Neural crest cell (in vitro differentiated cells): Measurements from ENCODE around the gene PCBD1. TPM values are rescaled to one million over a fixed set of nuclear protein-coding genes. Genes with fewer than 3 reads are reported as not detected.
"Not testable (repeated sequence)": the region's sequence is repeated elsewhere in the genome, so short reads cannot be mapped to it uniquely, and the experiment has no call there.

Experiments used
- DNase-seq: peaks from one replicate; pipeline ENCODE4 v3.0.0; 2021; ENCODE audit warnings: low read depth, mixed read lengths, low spot score
- H3K27ac Mint-ChIP-seq: one replicate; pipeline ENCODE4 v1.8.0; 2021; ENCODE audit warnings: mild to moderate bottlenecking, mixed read lengths; ENCODE audit not compliant: unreplicated experiment
- H3K27me3 Mint-ChIP-seq: 2 replicates; pipeline ENCODE4 v1.8.0; 2021; ENCODE audit warnings: low read depth, mild to moderate bottlenecking, mixed read lengths
- H3K36me3 Mint-ChIP-seq: 2 replicates; pipeline ENCODE4 v1.8.0; 2021; ENCODE audit warnings: low read depth, mild to moderate bottlenecking, mixed read lengths
- H3K4me1 Mint-ChIP-seq: 2 replicates; pipeline ENCODE4 v1.8.0; 2021; ENCODE audit warnings: mixed read lengths
- H3K4me3 Mint-ChIP-seq: one replicate; pipeline ENCODE4 v1.8.0; 2021; ENCODE audit warnings: mild to moderate bottlenecking, mixed read lengths
- H3K9me3 Mint-ChIP-seq: 2 replicates; pipeline ENCODE4 v1.8.0; 2021; ENCODE audit warnings: mixed read lengths
- total RNA-seq: library from RNA; stranded (reverse); gene quantifications from 2 replicates; pipeline ENCODE4 v1.2.1, GENCODE V29; 2021
- TF ChIP-seq, protein P1 (sequence below): fragments of 200-600 bp; sonication (generic); conservative IDR thresholded peaks from 2 replicates; pipeline ENCODE4 v1.5.0; 2021; ENCODE audit warnings: antibody characterized with exemption, mild to moderate bottlenecking

PCBD1 gene
- total RNA-seq, 1 donor from 2014 or later = 38.3 TPM

- no peak overlapping the region for H3K4me3 Mint-ChIP-seq
- peaks cover 13% of the 10 kb centered on the region for H3K36me3 Mint-ChIP-seq
- DNase-seq = no peak
- H3K4me1 Mint-ChIP-seq = peaks cover 5% of the 10 kb centered on the region
- no peaks in the 10 kb centered on the region for H3K9me3 Mint-ChIP-seq
- H3K27me3 Mint-ChIP-seq = no peaks in the 10 kb centered on the region
- TF ChIP-seq, protein P1, sequence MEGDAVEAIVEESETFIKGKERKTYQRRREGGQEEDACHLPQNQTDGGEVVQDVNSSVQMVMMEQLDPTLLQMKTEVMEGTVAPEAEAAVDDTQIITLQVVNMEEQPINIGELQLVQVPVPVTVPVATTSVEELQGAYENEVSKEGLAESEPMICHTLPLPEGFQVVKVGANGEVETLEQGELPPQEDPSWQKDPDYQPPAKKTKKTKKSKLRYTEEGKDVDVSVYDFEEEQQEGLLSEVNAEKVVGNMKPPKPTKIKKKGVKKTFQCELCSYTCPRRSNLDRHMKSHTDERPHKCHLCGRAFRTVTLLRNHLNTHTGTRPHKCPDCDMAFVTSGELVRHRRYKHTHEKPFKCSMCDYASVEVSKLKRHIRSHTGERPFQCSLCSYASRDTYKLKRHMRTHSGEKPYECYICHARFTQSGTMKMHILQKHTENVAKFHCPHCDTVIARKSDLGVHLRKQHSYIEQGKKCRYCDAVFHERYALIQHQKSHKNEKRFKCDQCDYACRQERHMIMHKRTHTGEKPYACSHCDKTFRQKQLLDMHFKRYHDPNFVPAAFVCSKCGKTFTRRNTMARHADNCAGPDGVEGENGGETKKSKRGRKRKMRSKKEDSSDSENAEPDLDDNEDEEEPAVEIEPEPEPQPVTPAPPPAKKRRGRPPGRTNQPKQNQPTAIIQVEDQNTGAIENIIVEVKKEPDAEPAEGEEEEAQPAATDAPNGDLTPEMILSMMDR = no peak
- H3K27ac Mint-ChIP-seq = peak overlapping the region; percentile 52
Observed at GRCh38 chr10:70866424-70866823, 21.9 kb downstream of the PCBD1 start.

DNA sequence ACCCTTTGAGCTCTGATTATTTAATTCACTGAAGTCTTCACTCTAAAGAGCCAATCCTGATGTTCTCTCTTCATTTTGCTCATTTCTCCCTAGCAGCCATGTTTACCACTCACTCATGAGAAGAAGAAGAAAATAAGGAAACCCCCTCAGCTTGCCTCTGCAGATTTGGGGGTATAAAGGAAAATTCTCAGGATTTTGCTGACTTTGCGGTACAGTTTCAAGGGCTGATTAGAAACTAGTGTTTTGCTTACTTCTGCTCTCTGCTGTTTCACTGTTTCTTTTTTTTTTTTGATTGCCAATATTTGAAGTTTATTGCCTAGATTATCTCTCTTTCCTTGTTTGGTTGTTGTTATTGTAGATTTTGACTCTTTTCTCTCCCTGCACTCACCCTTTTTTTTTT is 23.4 kb downstream of the PCBD1 start:
- Mint-ChIP-seq H3K27me3 (no peaks in the 10 kb centered on the region), H3K36me3 (peaks cover 21% of the 10 kb centered on the region), H3K9me3 (peaks cover 3% of the 10 kb centered on the region), H3K4me1 (peaks cover 5% of the 10 kb centered on the region), H3K4me3 (no peak overlapping the region), H3K27ac (peak overlapping the region; percentile 79)
- TF ChIP-seq, protein P1 = no peak
- no peak for DNase-seq

DNA sequence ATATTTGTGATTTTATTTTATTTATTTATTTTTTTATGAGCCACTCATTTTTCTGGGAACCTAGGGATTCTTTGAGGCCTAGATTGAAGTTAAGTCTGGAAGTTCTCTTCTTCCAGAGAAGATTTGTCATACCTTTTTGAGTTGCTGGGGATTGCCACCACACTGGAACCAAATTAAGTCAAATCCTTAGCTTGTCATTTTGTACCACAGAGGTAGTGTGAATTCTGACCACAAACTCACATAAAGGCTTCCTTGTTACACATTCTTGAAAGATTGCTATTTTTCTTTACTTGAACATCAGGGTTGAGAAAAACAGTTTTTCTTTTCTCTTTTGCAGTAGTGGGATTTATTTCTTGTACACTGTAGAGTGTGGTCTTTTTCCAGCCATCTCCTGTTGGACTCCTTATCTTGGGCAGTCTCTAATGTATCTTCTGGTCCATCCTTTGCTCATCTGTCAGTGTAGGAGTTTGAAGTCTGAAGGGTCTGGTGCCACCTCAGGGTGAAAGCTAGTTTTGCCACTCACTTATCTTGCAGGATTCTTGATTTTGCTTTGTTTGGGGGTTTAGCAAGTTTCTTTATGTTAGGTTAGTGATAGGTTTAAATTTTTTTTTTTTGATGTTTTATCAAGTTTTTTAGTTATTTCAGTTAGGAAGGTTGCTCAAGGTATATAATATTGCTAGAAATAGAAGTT is 24.8 kb downstream of the PCBD1 start:
- H3K4me3 Mint-ChIP-seq = no peak overlapping the region
- TF ChIP-seq, protein P1 = no peak
- no peak overlapping the region for H3K27ac Mint-ChIP-seq
- H3K36me3 Mint-ChIP-seq = peaks cover 23% of the 10 kb centered on the region
- no peak for DNase-seq
- no peaks in the 10 kb centered on the region for H3K27me3 Mint-ChIP-seq
- H3K4me1 Mint-ChIP-seq = peaks cover 5% of the 10 kb centered on the region
- H3K9me3 Mint-ChIP-seq = peaks cover 3% of the 10 kb centered on the region

DNA sequence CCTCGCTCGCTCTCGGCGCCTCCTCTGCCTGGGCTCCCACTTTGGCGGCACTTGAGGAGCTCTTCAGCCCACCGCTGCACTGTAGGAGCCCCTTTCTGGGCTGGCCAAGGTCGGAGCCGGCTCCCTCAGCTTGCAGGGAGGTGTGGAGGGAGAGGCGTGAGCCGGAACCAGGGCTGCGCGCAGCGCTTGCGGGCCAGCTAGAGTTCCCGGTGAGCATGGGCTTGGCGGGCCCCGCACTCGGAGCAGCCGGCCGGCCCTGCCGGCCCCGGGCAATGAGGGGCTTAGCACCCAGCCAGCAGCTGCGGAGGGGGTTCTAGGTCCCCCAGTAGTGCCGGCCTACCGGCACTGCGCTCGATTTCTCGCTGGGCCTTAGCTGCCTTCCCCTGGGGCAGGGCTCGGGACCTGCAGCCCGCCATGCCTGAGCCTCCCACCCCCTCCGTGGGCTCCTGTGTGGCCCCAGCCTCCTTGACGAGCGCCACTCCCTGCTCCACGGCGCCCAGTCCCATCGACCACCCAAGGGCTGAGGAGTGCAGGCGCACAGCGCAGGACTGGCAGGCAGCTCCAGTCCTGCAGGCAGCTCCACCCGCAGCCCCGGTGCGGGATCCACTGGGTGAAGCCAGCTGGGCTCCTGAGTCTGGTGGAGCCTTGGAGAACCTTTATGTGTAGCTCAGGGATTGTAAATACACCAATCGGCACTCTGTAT is 26.7 kb downstream of the PCBD1 start:
- H3K4me1 Mint-ChIP-seq, H3K4me3 Mint-ChIP-seq, H3K27ac Mint-ChIP-seq, H3K27me3 Mint-ChIP-seq, DNase-seq, H3K9me3 Mint-ChIP-seq: not testable (repeated sequence)
- H3K36me3 Mint-ChIP-seq = peaks cover 23% of the 10 kb centered on the region

- H3K36me3 Mint-ChIP-seq = peaks cover 22% of the 10 kb centered on the region
- H3K27me3 Mint-ChIP-seq = no peaks in the 10 kb centered on the region
- no peaks in the 10 kb centered on the region for H3K4me1 Mint-ChIP-seq
- H3K4me3 Mint-ChIP-seq = no peak overlapping the region
- no peak for DNase-seq
- TF ChIP-seq, protein P1 = no peak
- peaks cover 3% of the 10 kb centered on the region for H3K9me3 Mint-ChIP-seq
- no peak overlapping the region for H3K27ac Mint-ChIP-seq
Observed at GRCh38 chr10:70858759-70859158, 29.6 kb downstream of the PCBD1 start.

DNA sequence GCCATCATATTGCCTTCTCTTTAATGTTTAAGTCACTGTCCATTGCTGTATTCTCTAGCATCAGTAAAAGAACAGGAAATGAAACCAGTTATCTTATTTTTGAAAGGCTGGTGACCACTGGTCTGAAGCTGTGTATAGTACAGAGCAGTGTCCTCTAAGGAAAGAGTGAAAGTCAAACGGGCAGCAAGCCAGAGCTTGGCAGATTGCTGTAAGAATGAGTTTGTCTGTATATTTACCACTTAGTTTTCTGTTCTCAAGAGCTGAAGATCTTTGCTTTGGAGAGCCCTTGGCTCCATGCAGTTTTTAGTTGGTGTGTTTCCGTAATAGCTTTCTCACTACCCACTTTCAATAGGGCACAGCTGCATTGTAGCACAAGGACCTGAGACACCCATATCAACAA is 31.9 kb downstream of the PCBD1 start:
- no peaks in the 10 kb centered on the region for H3K27me3 Mint-ChIP-seq
- no peak overlapping the region for H3K27ac Mint-ChIP-seq
- H3K36me3 Mint-ChIP-seq = peaks cover 15% of the 10 kb centered on the region
- no peak overlapping the region for H3K4me3 Mint-ChIP-seq
- peaks cover 3% of the 10 kb centered on the region for H3K9me3 Mint-ChIP-seq
- DNase-seq = no peak
- H3K4me1 Mint-ChIP-seq = no peaks in the 10 kb centered on the region
- TF ChIP-seq, protein P1 = no peak
